Measurements from ENCODE around the gene FIS1. TPM values are rescaled to one million over a fixed set of nuclear protein-coding genes. Genes with fewer than 3 reads are reported as not detected.
"Not testable (repeated sequence)": the region's sequence is repeated elsewhere in the genome, so short reads cannot be mapped to it uniquely, and the experiment has no call there.

FIS1 gene
- total RNA-seq, 1 donor from 2014 or later: 219 TPM

GRCh38 chr7:101205901-101206664, 38.8 kb downstream of the FIS1 start:
- no peak for DNase-seq (ENCODE audit: low spot score)

- not testable (repeated sequence) for DNase-seq (ENCODE audit: low spot score)
These were observed 40.8 kb downstream of the FIS1 start for GRCh38 chr7:101203740-101204738.

GRCh38 chr7:101202603-101202918, 42.3 kb downstream of the FIS1 start:
- no peak for DNase-seq (ENCODE audit: low spot score)

- no peak for DNase-seq (ENCODE audit: low spot score)
These were observed 42.9 kb downstream of the FIS1 start for GRCh38 chr7:101201695-101202602.

GRCh38 chr7:101200862-101201599, 43.9 kb downstream of the FIS1 start, which contains the start of gene MOGAT3:
TSS of gene MOGAT3 (minus strand) at chr7:101201036. CDS start at chr7:101200854, 182 bp downstream.
- no peak for DNase-seq (ENCODE audit: low spot score)

GRCh38 chr7:101200504-101200861, 44.4 kb downstream of the FIS1 start:
- no peak for DNase-seq (ENCODE audit: low spot score)

GRCh38 chr7:101199522-101199921, 45.4 kb downstream of the FIS1 start:
- not testable (repeated sequence) for DNase-seq (ENCODE audit: low spot score)

GRCh38 chr7:101198476-101198875, 46.4 kb downstream of the FIS1 start:
- DNase-seq (ENCODE audit: low spot score): no peak

- DNase-seq (ENCODE audit: low spot score): no peak
These were observed 46.9 kb downstream of the FIS1 start for GRCh38 chr7:101197991-101198390.

- no peak for DNase-seq (ENCODE audit: low spot score)
These were observed 49.0 kb downstream of the FIS1 start for GRCh38 chr7:101195884-101196283.

Other genes starting within 250 kb of the FIS1 start
- 0.35 TPM for gene MUC17, start 225.0 kb downstream of the FIS1 start, total RNA-seq
- 48.2 TPM for gene TRIM56, start 159.6 kb downstream of the FIS1 start, total RNA-seq
- 130 TPM for gene SERPINE1, start 118.0 kb downstream of the FIS1 start, total RNA-seq
- gene AP1S1, start 90.6 kb downstream of the FIS1 start, total RNA-seq: 30.4 TPM
- 0.22 TPM for gene VGF, start 79.5 kb downstream of the FIS1 start, total RNA-seq
- gene NAT16, start 64.8 kb downstream of the FIS1 start, total RNA-seq: not detected
- not detected for gene MOGAT3, start 44.0 kb downstream of the FIS1 start, total RNA-seq
- gene PLOD3, start 27.5 kb downstream of the FIS1 start, total RNA-seq: 74.3 TPM
- 74.8 TPM for gene ZNHIT1, start 26.9 kb downstream of the FIS1 start, total RNA-seq
- 13.3 TPM for gene CLDN15, start 7.3 kb downstream of the FIS1 start, total RNA-seq
- 12.0 TPM for gene IFT22, start 76.7 kb upstream of the FIS1 start, total RNA-seq
- not detected for gene COL26A1, start 117.8 kb upstream of the FIS1 start, total RNA-seq

Measured in mesenteric fat pad (tissue), 1 donor.